Head of caudate nucleus (tissue), 42 donors: ENCODE measurements around the gene IP6K1.
"Not testable (repeated sequence)": the region's sequence is repeated elsewhere in the genome, so short reads cannot be mapped to it uniquely, and the experiment has no call there.

Experiments
- DNase-seq, 42 donors: peaks; one replicate each; pipeline versions ENCODE4 v3.0.0 to v3.0.0-alpha.2; 2020 to 2021; ENCODE audit warnings: mixed read lengths in 7 of 42
- intact Hi-C: fragments of 100-400 bp; cut with DNase I; formaldehyde crosslinking; loops from one replicate; pipeline ENCODE4 v1.15.0; 2022

Gene IP6K1

GRCh38 chr3:49786357-49787181 is at the start of gene IP6K1:
Gene IP6K1 (minus strand): TSS chr3:49786542. CDS start chr3:49748040, 38,502 bp downstream.
- intact Hi-C loops = loop anchor here (5.0 kb wide), 1 partner anchor 64 kb away; the partner anchor contains the start of gene GMPPB
- DNase-seq = peak; percentile 100

GRCh38 chr3:49831341-49831740 is 45.0 kb upstream of the IP6K1 start:
- no peak for DNase-seq
- intact Hi-C loops = no loop called here

GRCh38 chr3:49826016-49826415 is 39.7 kb upstream of the IP6K1 start:
- no peak for DNase-seq
- intact Hi-C loops = no loop called here

GRCh38 chr3:49823131-49823530 is 36.8 kb upstream of the IP6K1 start:
- intact Hi-C loops, DNase-seq: not testable (repeated sequence)

- DNase-seq = peak in 17 of 42 donors; percentile 8 to 68 (median 28)
- intact Hi-C loops = no loop called here
Measured at GRCh38 chr3:49813497-49814174, 27.3 kb upstream of the IP6K1 start, which contains the start of gene UBA7. Gene UBA7 (minus strand): TSS chr3:49813953. CDS start chr3:49813787, 166 bp downstream.

- intact Hi-C loops = no loop called here
- DNase-seq = no peak
Measured at GRCh38 chr3:49812916-49813496, 26.7 kb upstream of the IP6K1 start.

- no peak for DNase-seq
- intact Hi-C loops = no loop called here
Measured at GRCh38 chr3:49807431-49808114, 21.2 kb upstream of the IP6K1 start.

- no peak for DNase-seq
- intact Hi-C loops = no loop called here
Measured at GRCh38 chr3:49806850-49807249, 20.5 kb upstream of the IP6K1 start.

- intact Hi-C loops = no loop called here
- DNase-seq = peak in 33 of 42 donors; percentile 9 to 68 (median 42)
Measured at GRCh38 chr3:49805897-49806701, 19.8 kb upstream of the IP6K1 start.

- DNase-seq = peak in 37 of 42 donors; percentile 4 to 66 (median 43)
- intact Hi-C loops = no loop called here
Measured at GRCh38 chr3:49805367-49805782, 19.0 kb upstream of the IP6K1 start.

- intact Hi-C loops = loop anchor here (5.0 kb wide), 1 partner anchor 33 kb away; no protein-coding TSS in a partner anchor
- peak in 1 of 42 donors; percentile 26 for DNase-seq
Measured at GRCh38 chr3:49804141-49805041, 18.0 kb upstream of the IP6K1 start.

- peak in 12 of 42 donors; percentile 19 to 52 (median 34) for DNase-seq
- intact Hi-C loops = loop anchor here (5.0 kb wide), 1 partner anchor 34 kb away; no protein-coding TSS in a partner anchor
Measured at GRCh38 chr3:49803465-49804140, 17.3 kb upstream of the IP6K1 start.

GRCh38 chr3:49802719-49803464 is 16.6 kb upstream of the IP6K1 start, which contains the start of gene INKA1:
Gene INKA1 (plus strand): TSS chr3:49803261. CDS start chr3:49803393, 132 bp downstream.
- peak; percentile 82 to 96 (median 91) for DNase-seq
- intact Hi-C loops = loop anchor here (5.0 kb wide), 1 partner anchor 34 kb away; no protein-coding TSS in a partner anchor

- DNase-seq = no peak
- intact Hi-C loops = loop anchor here (5.0 kb wide), 1 partner anchor 36 kb away; no protein-coding TSS in a partner anchor
Measured at GRCh38 chr3:49801160-49801559, 14.8 kb upstream of the IP6K1 start.

GRCh38 chr3:49799761-49800160 is 13.4 kb upstream of the IP6K1 start, which contains the start of gene CDHR4:
Gene CDHR4 (minus strand): TSS chr3:49799873. CDS start chr3:49799812, 61 bp downstream.
- intact Hi-C loops = loop anchor here (5.0 kb wide), 1 partner anchor 38 kb away; no protein-coding TSS in a partner anchor
- DNase-seq = no peak
